NCI-H510A (cell line): Measurements from ENCODE around the gene DOCK7.

Source experiments
- DNase-seq: peaks from one replicate; lab custom pipeline; 2025; lab: John Stamatoyannopoulos, UW

The DOCK7 gene

GRCh38 chr1:62407398-62408009 is 280.7 kb downstream of the DOCK7 start:
- DNase-seq, result no peak

GRCh38 chr1:62406576-62406975 is 281.6 kb downstream of the DOCK7 start:
- no peak for DNase-seq

GRCh38 chr1:62405247-62405646 is 282.9 kb downstream of the DOCK7 start:
- DNase-seq, result no peak
